Effector memory CD8-positive, alpha-beta T cell (primary cell): ENCODE data around the gene PCID2.

ENCODE experiments used
- ATAC-seq: fragments of 150-1000 bp; cut with Tn5 transposase; replicated peaks from 2 replicates; pipeline ENCODE4 v1.10.0; 2021; ENCODE audit warnings: mild to moderate bottlenecking, moderate library complexity
- DNase-seq, 3 experiments: peaks; one replicate each; pipeline ENCODE4 v3.0.0; 2021
- H3K27ac Mint-ChIP-seq, 2 donors: one replicate each; pipeline ENCODE4 v1.8.0; 2022; ENCODE audit warnings: mild to moderate bottlenecking in 2 of 2, mixed read lengths in 2 of 2, moderate library complexity in 2 of 2
- H3K27me3 Mint-ChIP-seq, 2 donors: one replicate each; pipeline ENCODE4 v1.8.0; 2022; ENCODE audit warnings: mixed read lengths in 2 of 2
- H3K36me3 Mint-ChIP-seq: one replicate; pipeline ENCODE4 v1.8.0; 2022; ENCODE audit warnings: mild to moderate bottlenecking, moderate library complexity, mixed read lengths; ENCODE audit not compliant: insufficient read depth
- H3K4me1 Mint-ChIP-seq, 2 donors: one replicate each; pipeline ENCODE4 v1.8.0; 2022; ENCODE audit warnings: low read depth in 2 of 2, mixed read lengths in 2 of 2
- H3K4me3 Mint-ChIP-seq, 2 donors: one replicate each; pipeline ENCODE4 v1.8.0; 2022; ENCODE audit warnings: mild to moderate bottlenecking in 2 of 2, mixed read lengths in 2 of 2, moderate library complexity in 2 of 2
- H3K9me3 Mint-ChIP-seq, 2 donors: one replicate each; pipeline ENCODE4 v1.8.0; 2022; ENCODE audit warnings: mixed read lengths in 2 of 2

Gene PCID2

GRCh38 chr13:113229791-113230190, 21.3 kb upstream of the PCID2 start:
- ATAC-seq (no peak), DNase-seq (no peak)
- H3K9me3 Mint-ChIP-seq, result no peaks in the 10 kb centered on the region
- H3K27me3 Mint-ChIP-seq, result no peaks in the 10 kb centered on the region
- H3K4me3 Mint-ChIP-seq, result no peak overlapping the region
- peak overlapping the region in 1 of 2 donors; percentile 25 for H3K27ac Mint-ChIP-seq
- H3K36me3 Mint-ChIP-seq, result peaks cover 72% of the 10 kb centered on the region
- H3K4me1 Mint-ChIP-seq, result peaks cover 7 to 8% of the 10 kb centered on the region in 2 donors

DNA sequence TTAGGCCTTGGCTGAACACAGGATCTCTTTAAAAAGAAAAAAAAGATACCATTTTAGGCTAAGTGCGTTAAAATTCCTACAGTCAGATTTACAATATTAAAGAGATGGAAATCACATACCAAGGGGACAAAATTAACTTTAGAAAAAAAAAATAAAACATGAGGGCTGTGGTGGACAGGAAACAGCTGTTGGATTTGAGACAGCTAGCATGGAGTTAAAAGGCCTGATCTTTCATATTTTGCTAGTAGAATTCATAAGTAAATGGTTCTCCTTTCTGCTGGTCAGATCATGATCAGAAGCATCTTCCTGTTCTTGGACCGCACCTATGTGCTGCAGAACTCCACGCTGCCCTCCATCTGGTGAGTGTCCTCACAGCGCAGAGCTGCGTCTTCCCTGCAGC, 20.7 kb upstream of the PCID2 start:
- H3K27me3 Mint-ChIP-seq, result no peaks in the 10 kb centered on the region
- no peak for DNase-seq
- H3K27ac Mint-ChIP-seq, result no peak overlapping the region
- no peak overlapping the region for H3K4me3 Mint-ChIP-seq
- peaks cover 7 to 13% of the 10 kb centered on the region in 2 donors for H3K4me1 Mint-ChIP-seq
- no peak for ATAC-seq
- H3K36me3 Mint-ChIP-seq, result peaks cover 75% of the 10 kb centered on the region
- H3K9me3 Mint-ChIP-seq, result no peaks in the 10 kb centered on the region

- ATAC-seq (no peak), DNase-seq (no peak)
- no peaks in the 10 kb centered on the region for H3K9me3 Mint-ChIP-seq
- H3K36me3 Mint-ChIP-seq, result peaks cover 86% of the 10 kb centered on the region
- peaks cover 16 to 23% of the 10 kb centered on the region in 2 donors for H3K4me1 Mint-ChIP-seq
- no peak overlapping the region for H3K4me3 Mint-ChIP-seq
- peak overlapping the region in 1 of 2 donors; percentile 38 for H3K27ac Mint-ChIP-seq
- H3K27me3 Mint-ChIP-seq, result no peaks in the 10 kb centered on the region
Observed at GRCh38 chr13:113226873-113227450, 18.5 kb upstream of the PCID2 start.

- no peak for ATAC-seq
- H3K27me3 Mint-ChIP-seq, result no peaks in the 10 kb centered on the region
- H3K36me3 Mint-ChIP-seq, result peaks cover 88% of the 10 kb centered on the region
- no peak for DNase-seq
- peaks cover 19 to 27% of the 10 kb centered on the region in 2 donors for H3K4me1 Mint-ChIP-seq
- H3K4me3 Mint-ChIP-seq, result no peak overlapping the region
- no peaks in the 10 kb centered on the region for H3K9me3 Mint-ChIP-seq
- peak overlapping the region in 1 of 2 donors; percentile 38 for H3K27ac Mint-ChIP-seq
Observed at GRCh38 chr13:113225515-113225914, 17.0 kb upstream of the PCID2 start.

DNA sequence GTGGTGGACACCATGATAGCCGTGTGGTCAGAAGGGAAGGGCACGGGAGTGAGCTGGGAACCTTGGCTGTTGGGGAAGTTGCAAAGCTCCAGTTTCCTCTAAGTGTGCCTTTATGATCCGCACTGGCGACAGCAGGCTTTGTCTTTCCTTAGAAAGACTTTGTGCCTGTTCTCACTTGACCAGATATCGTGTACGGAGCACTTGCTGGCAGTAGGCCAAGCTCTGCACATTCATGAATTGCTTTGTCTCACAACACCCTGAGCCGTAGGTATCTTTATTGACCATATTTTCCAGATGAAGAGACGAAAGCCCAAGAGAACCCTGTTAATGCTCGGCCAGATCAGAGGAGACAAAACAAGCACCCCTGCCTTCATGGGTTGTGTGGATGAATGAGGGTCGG, 16.0 kb upstream of the PCID2 start:
- Mint-ChIP-seq H3K9me3 (no peaks in the 10 kb centered on the region), H3K4me1 (peaks cover 24 to 33% of the 10 kb centered on the region in 2 donors), H3K36me3 (peaks cover 87% of the 10 kb centered on the region), H3K4me3 (no peak overlapping the region), H3K27me3 (no peaks in the 10 kb centered on the region), H3K27ac (no peak overlapping the region)
- ATAC-seq (no peak), DNase-seq (no peak)

DNA sequence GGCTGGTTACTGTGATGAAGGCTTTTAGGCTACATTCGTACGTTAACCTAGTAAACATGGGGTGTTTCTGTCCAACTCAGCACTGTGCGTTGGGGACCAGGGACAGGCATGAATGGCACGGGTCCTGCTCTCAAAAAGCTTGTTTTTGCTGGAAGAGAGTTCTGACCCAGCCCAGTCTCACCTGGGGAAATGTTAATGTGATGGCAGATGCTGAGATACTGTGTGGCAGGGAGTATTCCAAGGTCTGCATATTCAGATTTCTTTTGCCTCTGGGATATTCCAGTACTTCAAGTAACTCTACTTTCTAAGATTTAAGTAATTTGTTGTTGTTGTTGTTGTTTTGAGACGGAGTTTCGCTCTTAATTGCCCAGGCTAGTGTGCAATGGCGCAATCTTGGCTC, 14.6 kb upstream of the PCID2 start:
- Mint-ChIP-seq H3K27ac (no peak overlapping the region), H3K27me3 (no peaks in the 10 kb centered on the region), H3K9me3 (no peaks in the 10 kb centered on the region), H3K36me3 (peaks cover 77% of the 10 kb centered on the region), H3K4me1 (peaks cover 23 to 41% of the 10 kb centered on the region in 2 donors), H3K4me3 (no peak overlapping the region)
- ATAC-seq, result no peak
- no peak for DNase-seq

DNA sequence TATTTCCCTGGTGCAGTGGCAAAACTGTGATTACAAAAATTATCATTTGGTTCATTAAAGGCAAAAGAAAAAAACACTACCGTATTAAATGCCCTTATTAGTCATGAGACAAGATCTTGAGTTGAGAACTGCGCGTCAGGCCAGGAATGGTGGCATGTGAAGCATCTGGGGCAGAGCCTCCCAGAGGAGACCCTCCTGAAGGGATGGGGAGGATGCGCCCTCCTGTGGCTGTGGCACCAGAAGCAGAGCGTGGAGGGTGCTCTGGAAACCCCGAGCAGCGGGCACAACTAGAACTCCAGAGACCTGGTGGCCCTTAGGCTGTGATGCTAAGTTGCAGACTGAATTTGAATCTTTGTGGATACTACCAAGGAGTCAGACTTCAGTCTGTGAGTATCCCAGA, 12.4 kb upstream of the PCID2 start:
- Mint-ChIP-seq H3K4me3 (no peak overlapping the region), H3K4me1 (peaks cover 22 to 33% of the 10 kb centered on the region in 2 donors), H3K27me3 (no peaks in the 10 kb centered on the region), H3K27ac (peak overlapping the region in 1 of 2 donors; percentile 71), H3K36me3 (peaks cover 59% of the 10 kb centered on the region), H3K9me3 (no peaks in the 10 kb centered on the region)
- ATAC-seq (peak; percentile 52), DNase-seq (no peak)

DNA sequence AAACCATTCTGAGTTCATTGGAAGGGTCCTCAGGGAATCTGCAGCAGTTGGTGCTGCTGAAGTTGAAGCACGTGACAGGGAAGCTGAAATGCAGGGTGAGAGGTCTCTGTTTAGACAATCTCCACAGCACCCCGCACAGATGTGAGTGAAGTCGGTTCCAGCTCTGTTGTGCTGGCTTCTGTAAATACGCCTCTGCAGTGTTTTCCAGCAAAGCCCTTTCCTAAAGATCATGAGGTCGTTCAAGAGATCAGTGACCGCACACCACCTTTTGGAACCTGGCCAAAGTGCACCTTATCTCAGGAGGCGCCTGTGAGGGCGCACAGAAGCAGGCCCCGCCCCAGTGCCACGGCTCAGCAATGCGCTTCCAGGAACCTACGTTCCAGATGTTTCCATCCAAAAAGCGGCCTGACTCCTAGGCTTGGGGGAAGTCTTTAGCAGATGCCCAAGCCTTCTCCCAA, 11.7 kb upstream of the PCID2 start:
- Mint-ChIP-seq H3K4me1 (peaks cover 22 to 33% of the 10 kb centered on the region in 2 donors), H3K27ac (peak overlapping the region; percentile 38 to 69), H3K27me3 (no peaks in the 10 kb centered on the region), H3K4me3 (no peak overlapping the region), H3K9me3 (no peaks in the 10 kb centered on the region), H3K36me3 (peaks cover 52% of the 10 kb centered on the region)
- ATAC-seq, result no peak
- DNase-seq, result no peak

DNA sequence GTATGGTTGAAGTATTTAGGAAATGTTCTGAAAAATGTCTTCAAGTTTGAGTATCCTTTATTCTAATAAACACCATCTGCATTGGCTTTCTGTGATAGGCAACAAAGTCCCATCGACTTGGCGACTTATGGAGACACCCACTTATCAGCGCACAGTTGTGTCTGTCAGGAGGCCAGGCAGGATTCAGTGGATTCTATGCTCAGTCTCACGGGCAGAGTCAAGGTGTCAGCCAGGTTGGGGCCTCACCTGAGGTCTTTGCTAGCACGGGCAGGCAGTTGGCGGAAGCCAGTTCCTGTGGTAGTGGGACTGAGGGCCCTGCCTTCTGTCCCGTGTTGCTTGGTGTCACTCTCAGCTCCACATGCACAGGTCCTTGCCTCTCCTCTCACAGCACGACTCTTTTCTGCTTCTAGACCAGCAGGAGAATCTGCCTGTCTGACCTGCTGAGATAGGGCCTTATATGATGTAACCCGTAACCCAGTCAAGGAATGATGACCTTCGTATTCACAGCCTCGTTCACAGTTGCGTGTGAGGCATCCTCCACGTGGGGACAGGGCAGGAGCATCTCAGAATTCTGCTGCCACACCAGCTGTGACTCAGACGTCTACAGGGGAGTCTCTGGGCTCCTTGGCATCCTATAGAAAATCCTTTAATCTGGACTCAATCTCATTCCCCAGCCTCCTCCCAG, 10.9 kb upstream of the PCID2 start:
- H3K4me3 Mint-ChIP-seq, result no peak overlapping the region
- H3K27ac Mint-ChIP-seq, result peak overlapping the region; percentile 38 to 69
- ATAC-seq (no peak), DNase-seq (no peak)
- H3K9me3 Mint-ChIP-seq, result no peaks in the 10 kb centered on the region
- no peaks in the 10 kb centered on the region for H3K27me3 Mint-ChIP-seq
- peaks cover 44% of the 10 kb centered on the region for H3K36me3 Mint-ChIP-seq
- H3K4me1 Mint-ChIP-seq, result peaks cover 22 to 31% of the 10 kb centered on the region in 2 donors

- ATAC-seq (no peak), DNase-seq (no peak)
- Mint-ChIP-seq H3K27me3 (no peaks in the 10 kb centered on the region), H3K36me3 (peaks cover 36% of the 10 kb centered on the region), H3K4me1 (peaks cover 22 to 28% of the 10 kb centered on the region in 2 donors), H3K4me3 (no peak overlapping the region), H3K27ac (peak overlapping the region in 1 of 2 donors; percentile 65), H3K9me3 (no peaks in the 10 kb centered on the region)
Observed at GRCh38 chr13:113218586-113218985, 10.1 kb upstream of the PCID2 start.

DNA sequence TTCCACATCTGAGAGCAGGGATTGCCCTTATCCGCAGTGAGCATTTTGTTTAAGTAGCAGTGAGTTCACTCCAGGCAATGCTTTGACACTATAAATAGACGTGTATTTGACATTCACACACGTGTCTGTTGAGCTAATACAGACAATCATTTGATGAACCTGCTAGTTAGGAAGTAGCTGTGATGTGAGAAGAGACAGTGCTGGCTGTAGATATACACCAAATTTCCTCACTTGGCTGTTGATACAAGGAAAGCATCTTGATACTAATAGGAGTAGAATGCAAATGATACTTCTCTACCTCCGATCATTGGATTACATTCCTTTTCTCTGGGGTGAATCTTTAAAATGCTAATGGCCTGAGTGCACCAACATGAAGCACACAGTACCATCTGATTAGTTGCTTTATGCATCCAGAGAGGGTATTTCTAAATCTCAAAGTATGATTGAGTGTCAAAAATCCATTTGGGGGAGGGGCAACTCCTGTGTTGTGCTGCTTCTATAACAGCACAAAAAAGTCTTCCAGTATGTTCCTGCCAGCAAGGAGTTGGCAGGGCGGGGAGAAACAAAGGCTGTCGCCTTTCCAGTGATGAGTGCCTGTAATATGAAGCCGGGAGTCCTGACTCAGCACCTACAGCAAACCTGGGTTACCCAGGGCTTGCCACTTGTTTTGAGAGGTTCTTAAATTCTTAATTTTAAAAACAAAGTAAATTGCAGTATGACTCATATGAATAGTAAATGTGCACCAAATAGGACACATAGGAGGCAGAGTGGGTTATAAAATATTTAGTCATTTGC, 8.0 kb upstream of the PCID2 start:
- Mint-ChIP-seq H3K27ac (no peak overlapping the region), H3K9me3 (no peaks in the 10 kb centered on the region), H3K4me1 (peaks cover 19 to 26% of the 10 kb centered on the region in 2 donors), H3K4me3 (no peak overlapping the region), H3K27me3 (no peaks in the 10 kb centered on the region), H3K36me3 (peaks cover 27% of the 10 kb centered on the region)
- no peak for DNase-seq
- ATAC-seq, result no peak

- H3K9me3 Mint-ChIP-seq, result no peaks in the 10 kb centered on the region
Observed at GRCh38 chr13:113211774-113212173, 3.3 kb upstream of the PCID2 start.

GRCh38 chr13:113210833-113211232, 2.4 kb upstream of the PCID2 start:
- Mint-ChIP-seq H3K4me1 (peaks cover 27 to 40% of the 10 kb centered on the region in 2 donors), H3K27me3 (no peaks in the 10 kb centered on the region), H3K4me3 (peak overlapping the region; percentile 53 to 78), H3K36me3 (peaks cover 28% of the 10 kb centered on the region), H3K27ac (peak overlapping the region in 1 of 2 donors; percentile 83), H3K9me3 (no peaks in the 10 kb centered on the region)
- DNase-seq (no peak), ATAC-seq (no peak)

More at GRCh38 chr13:113211774-113212173, 3.3 kb upstream of the PCID2 start:
- H3K27ac Mint-ChIP-seq, result peak overlapping the region in 1 of 2 donors; percentile 15
- DNase-seq (no peak), ATAC-seq (no peak)
- H3K36me3 Mint-ChIP-seq, result peaks cover 28% of the 10 kb centered on the region
- peaks cover 24 to 31% of the 10 kb centered on the region in 2 donors for H3K4me1 Mint-ChIP-seq
- H3K27me3 Mint-ChIP-seq, result no peaks in the 10 kb centered on the region
- peak overlapping the region; percentile 27 to 43 for H3K4me3 Mint-ChIP-seq
